Coronary artery (tissue), 2 donors: ENCODE results near the gene LRSAM1.

Experiments used
- DNase-seq: peaks from one replicate; pipeline ENCODE4 v3.0.0-alpha.2; 2017; ENCODE audit warnings: low spot score
- H3K27ac ChIP-seq, 2 donors: fragments of 200-600 bp; sonication (generic); one replicate each; pipeline ENCODE4 v1.5.1; 2016 to 2019
- H3K4me3 ChIP-seq: fragments of 200-600 bp; sonication (generic); 2 replicates; pipeline ENCODE4 v1.5.1; 2016; ENCODE audit warnings: mild to moderate bottlenecking, moderate library complexity
- CTCF ChIP-seq: fragments of 200-600 bp; sonication (generic); IDR thresholded peaks from one replicate; pipeline ENCODE4 v1.5.1; 2019; ENCODE audit warnings: antibody characterized with exemption

LRSAM1 gene

GRCh38 chr9:127445851-127446712, 5.2 kb upstream of the LRSAM1 start:
- Histone ChIP-seq H3K4me3 (no peak overlapping the region), H3K27ac (no peak overlapping the region)
- DNase-seq = no peak
- TF ChIP-seq CTCF = no peak

DNA sequence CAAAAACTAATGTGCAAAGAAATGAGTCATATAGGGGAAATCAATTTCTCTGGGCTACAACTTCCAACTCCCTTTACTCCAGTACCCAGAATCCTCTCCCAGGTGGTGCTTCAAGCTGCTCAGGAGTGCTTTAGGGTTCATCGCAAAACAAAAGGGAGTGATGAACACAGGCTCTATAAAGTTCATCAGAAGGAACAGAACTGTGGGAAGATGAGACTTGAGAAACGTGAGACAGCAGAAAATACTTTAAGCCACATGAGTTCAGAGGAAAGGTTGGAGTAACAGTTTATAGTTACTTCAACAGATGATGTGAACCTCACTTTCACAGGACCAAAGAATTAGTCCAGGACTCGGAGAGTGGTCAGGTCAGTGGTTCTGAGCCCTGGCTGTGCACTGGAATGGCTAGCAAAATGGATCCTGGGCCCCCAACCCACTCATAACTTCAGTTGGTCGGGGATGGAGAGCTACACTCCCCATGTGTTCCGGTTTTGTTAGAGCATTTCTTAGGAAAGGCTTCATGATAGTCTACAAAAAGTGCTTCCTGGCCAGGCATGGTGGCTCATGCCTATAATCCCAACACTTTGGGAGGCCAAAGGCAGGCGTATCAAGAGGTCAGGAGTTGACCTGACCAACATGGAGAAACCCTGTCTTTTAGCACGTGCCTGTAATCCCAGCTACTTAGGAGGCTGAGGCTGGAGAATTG, 4.4 kb upstream of the LRSAM1 start:
- TF ChIP-seq CTCF = no peak
- Histone ChIP-seq H3K27ac (no peak overlapping the region), H3K4me3 (no peak overlapping the region)
- DNase-seq = no peak

DNA sequence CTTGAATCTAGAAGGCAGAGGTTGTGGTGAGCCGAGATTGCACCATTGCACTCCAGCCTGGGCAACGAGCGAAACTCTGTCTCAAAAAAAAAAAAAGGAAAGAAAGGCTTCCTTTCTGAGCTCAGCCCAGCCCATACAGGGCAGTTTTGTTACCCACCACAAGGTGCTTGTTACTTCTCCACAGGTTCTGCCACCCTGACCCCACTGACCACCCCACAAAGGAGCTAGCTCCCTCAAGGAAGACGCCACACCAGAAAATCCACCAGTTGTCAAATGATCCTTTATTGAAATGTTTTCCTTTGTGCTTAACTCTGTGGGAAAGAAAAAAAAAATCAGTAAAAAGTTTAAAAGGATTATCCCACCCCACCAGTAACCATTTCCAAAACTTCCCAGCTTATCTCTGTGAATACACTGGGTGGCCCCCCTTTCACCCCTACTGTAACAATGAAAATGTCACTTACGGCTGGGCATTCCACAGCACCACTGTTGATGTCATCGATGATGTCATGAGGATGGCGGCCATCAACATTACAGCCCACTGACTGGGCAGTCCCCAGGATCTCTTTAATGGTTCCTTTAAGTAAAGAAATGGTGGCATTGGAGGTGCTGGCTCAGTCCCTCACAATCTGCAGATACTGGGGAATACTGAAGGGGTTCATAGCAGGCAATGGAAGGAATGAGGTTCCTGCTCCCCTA, 3.7 kb upstream of the LRSAM1 start:
- Histone ChIP-seq H3K27ac (no peak overlapping the region), H3K4me3 (no peak overlapping the region)
- no peak for DNase-seq
- no peak for TF ChIP-seq CTCF

GRCh38 chr9:127448112-127448805, 3.1 kb upstream of the LRSAM1 start:
- H3K4me3 ChIP-seq = peak overlapping the region; percentile 90
- H3K27ac ChIP-seq = no peak overlapping the region
- no peak for TF ChIP-seq CTCF
- no peak for DNase-seq

GRCh38 chr9:127449332-127449966, 1.9 kb upstream of the LRSAM1 start:
- DNase-seq = no peak
- no peak for TF ChIP-seq CTCF
- H3K4me3 ChIP-seq = peak overlapping the region; percentile 90
- H3K27ac ChIP-seq = peak overlapping the region; percentile 97 to 98

- H3K4me3 ChIP-seq = peak overlapping the region; percentile 90
- DNase-seq = no peak
- TF ChIP-seq CTCF = no peak
- peak overlapping the region; percentile 97 to 98 for H3K27ac ChIP-seq
Observed at GRCh38 chr9:127450243-127450760, 1.0 kb upstream of the LRSAM1 start.
